Occipital lobe (tissue), 2 donors: ENCODE results near the gene MRPL38. TPM values are rescaled to one million over a fixed set of nuclear protein-coding genes. Genes with fewer than 3 reads are reported as not detected.
A peak's percentile ranks its signal among the peaks of the same experiment; 100 is the strongest.
"Not testable (repeated sequence)": the region's sequence is repeated elsewhere in the genome, so short reads cannot be mapped to it uniquely, and the experiment has no call there.

ENCODE experiments used
- DNase-seq: peaks from one replicate; lab custom pipeline; 2025; lab: John Stamatoyannopoulos, UW
- total RNA-seq: library from RNA; depleted of rRNA; stranded (reverse); fragments of >200 nt; gene quantifications from one replicate; pipeline ENCODE4 v1.2.3, GENCODE V29; 2014

MRPL38 gene
- total RNA-seq, 1 donor from 2014 or later = 30.7 TPM

GRCh38 chr17:75897160-75898019 is 7.3 kb downstream of the MRPL38 start:
- no peak for DNase-seq

DNA sequence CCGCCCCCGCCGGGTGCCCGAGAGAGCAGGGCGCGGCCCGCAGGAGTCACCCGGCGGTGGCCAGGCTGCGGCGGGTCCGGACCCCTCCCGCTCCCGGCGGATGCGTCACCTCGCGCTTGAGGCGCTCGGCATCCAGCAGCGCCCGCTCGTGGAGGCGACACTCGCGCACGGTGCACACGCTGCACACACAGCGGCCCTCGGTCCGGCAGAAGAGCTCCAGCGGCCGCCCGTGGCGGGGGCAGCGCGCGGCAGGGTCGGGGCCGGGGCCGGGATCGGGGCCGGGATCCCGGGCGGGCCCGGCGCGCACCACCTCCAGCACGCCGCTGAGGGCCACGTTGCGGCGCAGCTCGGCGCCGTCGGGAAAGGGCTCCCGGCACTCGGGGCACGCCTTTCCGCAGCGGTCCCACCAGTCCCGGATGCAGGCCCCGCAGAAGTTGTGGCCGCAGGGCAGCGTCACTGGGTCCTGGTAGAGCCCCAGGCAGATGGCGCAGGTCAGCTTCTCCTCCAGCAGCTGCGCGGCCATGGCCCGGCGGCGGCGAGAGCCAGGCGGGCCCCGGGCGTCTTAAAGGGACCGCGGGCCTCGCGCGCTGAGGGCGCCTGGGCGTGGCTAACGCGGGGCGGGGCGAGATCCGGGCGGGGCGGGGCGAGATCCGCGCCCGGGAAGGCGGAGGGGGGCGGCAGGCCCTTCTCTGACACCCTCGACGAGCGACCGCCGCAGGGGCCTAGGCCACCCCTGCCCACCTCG is 8.1 kb downstream of the MRPL38 start, which contains the start of gene TRIM65:
TSS of gene TRIM65 (minus strand) at position 537 of the 745 bp plus-strand sequence. CDS start at position 523, 14 bp downstream.
- peak; percentile 75 for DNase-seq

- DNase-seq = no peak
These were observed 9.1 kb downstream of the MRPL38 start for GRCh38 chr17:75895370-75896155.

DNA sequence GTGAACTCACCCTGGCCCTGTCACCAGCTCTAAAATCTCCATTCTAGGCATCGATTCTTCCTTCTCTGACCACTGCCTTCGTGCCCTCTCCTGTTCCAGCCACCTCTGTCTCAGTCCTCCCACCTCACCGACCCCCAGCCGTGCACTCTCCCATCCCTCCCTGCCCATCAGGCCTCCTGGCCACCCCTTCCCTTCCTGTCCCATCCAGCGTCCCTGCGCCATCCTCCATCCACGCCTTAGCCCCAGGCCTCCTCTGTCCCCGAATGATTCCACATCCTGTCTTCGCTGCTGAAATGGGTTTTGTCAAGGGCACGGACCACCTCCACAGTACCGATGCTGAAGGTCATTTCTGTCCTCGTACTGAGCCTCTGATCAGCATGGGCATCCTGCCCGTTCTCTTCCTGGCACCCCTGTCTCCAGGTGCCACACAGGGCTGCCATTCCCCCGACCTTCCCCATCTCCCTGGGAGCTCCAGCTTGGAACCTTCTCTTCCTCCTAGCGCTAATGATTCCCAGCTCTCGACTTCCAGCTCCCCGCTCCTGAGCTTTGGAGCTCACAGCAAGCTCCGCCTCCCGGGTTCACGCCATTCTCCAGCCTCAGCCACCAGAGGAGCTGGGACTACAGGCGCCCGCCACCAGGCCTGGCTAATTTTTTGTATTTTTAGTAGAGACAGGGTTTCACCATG is 10.5 kb downstream of the MRPL38 start:
- DNase-seq = no peak

DNA sequence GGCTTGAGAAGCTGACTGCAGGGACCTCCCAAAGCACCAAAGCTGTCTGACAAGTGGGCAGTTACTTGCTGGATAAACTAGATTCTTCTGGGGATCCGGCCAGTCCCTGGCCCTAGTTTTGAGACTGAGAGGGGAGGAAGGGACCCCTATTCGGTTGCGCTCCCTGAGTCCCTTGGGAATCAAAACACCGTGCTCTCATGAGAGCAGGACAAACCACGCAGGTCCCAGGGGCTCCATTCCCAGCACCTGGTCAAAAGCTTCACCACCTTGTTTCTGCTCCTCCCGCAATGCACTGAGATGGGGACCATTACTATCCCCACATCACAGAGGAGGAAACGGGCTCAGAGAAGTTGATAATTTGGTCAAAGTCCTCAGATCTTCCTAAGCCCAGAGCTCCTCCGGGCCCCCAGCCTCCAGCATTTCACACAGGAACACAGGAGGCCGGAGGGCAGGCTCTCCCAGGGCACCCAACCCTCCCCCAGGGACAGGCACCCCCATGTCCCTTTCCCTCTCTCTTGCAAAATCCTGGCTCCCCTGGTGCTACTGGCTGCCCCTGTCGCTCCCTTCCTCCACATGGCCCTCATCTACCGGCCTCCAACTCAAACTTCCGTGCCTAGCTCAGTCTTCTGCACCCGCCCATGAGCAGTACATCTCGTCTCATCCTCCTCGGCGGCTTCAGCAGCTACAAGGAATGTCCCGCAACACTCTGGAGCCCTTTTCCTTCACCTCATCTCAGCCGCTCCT is 11.2 kb downstream of the MRPL38 start:
- no peak for DNase-seq

DNA sequence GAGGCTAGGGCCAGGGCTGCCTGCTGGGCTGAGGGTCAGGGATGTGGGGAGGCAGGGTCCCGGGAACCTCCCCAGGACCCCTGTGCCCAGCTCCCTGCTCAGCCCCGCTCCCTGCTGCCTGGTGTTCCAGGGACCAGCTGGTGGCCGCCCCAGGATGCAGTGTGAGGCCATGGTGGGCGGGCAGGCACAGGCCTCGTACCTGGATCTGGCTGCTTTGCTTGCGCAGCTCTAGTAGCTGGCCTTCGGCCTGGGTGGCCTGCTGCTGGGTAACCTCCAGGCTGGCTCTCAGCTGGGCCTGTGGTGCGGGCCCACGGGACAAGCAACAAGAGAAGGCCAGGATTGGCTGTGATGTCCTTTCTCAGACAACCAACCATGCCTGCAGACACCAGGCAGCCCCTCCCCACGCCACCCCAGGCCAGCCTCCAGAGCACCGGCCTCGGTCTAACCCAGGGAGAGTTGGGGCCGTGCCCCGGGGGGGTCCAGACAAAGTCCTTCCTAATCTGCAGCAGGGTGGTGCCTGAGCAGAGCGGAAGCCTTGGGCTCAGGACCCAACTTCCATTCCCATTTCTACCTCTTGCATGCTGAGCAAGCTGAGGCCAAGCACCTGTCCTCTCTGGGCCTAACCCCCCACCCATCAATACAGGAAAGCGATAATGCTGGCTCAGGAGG is 12.0 kb downstream of the MRPL38 start:
- no peak for DNase-seq

GRCh38 chr17:75891605-75892555 is 12.8 kb downstream of the MRPL38 start:
- no peak for DNase-seq

- DNase-seq = no peak
These were observed 13.6 kb downstream of the MRPL38 start for GRCh38 chr17:75891022-75891604.

DNA sequence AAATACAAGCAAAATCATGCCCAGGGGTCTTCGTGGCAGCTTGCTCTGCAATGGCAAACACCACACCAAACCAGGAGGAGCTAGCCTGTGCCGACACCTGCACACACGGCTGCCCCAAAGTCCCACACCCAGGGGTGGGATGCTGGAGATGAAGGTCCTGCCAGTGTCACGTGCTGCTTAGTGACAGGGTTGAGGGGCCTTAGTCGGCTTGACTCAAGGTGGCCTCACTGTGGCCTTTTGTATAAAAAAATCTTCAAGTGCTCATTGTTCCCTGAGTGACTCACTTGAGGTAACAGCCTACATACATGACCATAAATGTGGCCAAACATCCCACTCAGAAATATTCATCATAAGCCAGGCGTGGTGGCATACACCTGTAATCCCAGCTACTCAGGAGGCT is 15.2 kb downstream of the MRPL38 start:
- no peak for DNase-seq

GRCh38 chr17:75888484-75888883 is 16.2 kb downstream of the MRPL38 start:
- DNase-seq = no peak

- DNase-seq = not testable (repeated sequence)
These were observed 18.8 kb downstream of the MRPL38 start for GRCh38 chr17:75885860-75886259.

DNA sequence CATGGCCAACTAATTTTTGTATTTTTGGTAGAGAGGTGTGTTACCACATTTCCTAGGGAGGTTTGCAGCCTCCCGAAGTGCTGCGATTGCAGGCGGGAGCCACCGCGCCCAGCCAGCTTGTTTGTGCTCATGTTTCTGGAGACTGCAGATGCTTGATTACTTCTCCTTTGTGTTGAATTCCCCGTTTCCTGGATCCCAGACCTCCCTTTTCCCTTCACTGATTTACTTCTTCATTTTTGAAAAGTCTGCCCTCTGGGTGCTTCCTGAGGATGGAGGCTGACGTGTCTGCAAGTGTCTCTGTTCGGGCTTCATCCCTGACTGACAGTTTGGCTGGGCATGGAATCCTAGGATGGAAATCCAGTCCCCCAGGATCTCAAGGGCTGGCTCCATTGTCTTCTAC is 19.3 kb downstream of the MRPL38 start:
- no peak for DNase-seq

GRCh38 chr17:75881678-75882454 is 22.8 kb downstream of the MRPL38 start:
- DNase-seq = no peak

DNA sequence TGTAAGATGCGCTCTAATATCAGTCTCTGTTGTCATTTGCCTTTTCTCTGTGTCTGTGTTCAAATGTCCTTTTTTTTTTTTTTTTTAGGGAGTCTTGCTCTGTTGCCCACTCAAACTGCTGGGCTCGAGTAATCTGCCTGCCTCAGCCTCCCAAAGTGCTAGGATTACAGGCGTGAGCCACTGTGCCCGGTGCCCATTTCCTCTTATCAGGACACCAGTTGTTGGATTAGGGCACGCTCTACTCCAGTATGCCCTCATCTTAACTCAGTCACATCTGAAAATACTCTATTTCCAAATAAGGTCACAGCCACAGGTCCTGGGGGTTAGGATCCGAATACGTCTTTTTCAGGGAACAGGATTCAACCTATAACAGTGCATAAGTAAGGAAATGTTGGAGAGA is 24.4 kb downstream of the MRPL38 start:
- DNase-seq = no peak

DNA sequence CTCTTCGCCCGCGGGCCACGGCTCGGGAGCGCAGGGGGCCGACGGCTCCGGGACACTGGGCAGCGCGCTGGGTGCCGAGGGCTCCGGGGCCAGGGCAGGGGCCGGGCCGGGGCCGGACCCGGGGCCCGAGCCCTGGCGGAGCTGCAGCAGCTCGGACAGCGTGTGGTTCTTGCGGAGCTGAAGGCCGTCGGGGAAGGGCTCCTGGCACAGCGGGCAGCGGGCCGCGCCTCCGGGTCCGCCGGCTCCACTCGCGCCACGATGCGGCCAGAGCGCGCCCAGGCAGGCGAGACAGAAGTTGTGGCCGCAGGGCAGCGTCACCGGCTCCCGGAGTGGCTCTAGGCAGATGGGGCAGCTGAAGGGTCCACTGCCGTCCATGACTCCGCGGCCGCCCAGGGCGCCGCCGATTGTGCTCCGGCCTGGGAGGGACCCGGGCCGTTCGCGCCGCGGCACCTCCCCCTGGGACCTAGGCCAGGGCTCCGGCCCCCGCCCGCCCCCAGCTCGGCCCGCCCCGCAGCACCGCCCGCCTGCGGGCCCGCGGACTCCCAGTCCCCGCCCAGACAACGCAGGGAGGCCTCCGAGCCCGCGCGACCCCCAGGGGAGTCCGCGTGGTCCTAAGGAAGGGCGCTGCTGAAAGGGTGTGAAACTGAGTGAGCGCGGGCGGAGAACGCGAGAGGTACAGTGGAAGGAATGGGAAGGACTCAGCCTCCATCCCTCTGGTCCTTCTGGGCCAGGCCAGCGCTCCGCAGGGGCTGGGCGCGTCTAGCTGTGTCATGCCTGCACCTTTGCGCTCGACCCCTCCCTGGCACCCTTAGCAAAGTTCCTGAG is 26.3 kb downstream of the MRPL38 start, which contains the start of gene TRIM47:
TSS of gene TRIM47 (minus strand) at position 408 of the 825 bp plus-strand sequence. CDS start at position 375, 33 bp downstream.
- DNase-seq = peak; percentile 38

- DNase-seq = peak; percentile 39
These were observed 26.9 kb downstream of the MRPL38 start for GRCh38 chr17:75877752-75878173.
